ENCODE data around the gene CASP5. TPM values are rescaled to one million over a fixed set of nuclear protein-coding genes. Genes with fewer than 3 reads are reported as not detected.
"Not testable (repeated sequence)": the region's sequence is repeated elsewhere in the genome, so short reads cannot be mapped to it uniquely, and the experiment has no call there.

Gene CASP5
- not detected for polyA plus RNA-seq (2013, experiment 1 of 4)
- not detected for polyA plus RNA-seq (2013, experiment 2 of 4)
- polyA plus RNA-seq (2013, experiment 3 of 4) = not detected
- not detected for polyA plus RNA-seq (2013, experiment 4 of 4)

DNA sequence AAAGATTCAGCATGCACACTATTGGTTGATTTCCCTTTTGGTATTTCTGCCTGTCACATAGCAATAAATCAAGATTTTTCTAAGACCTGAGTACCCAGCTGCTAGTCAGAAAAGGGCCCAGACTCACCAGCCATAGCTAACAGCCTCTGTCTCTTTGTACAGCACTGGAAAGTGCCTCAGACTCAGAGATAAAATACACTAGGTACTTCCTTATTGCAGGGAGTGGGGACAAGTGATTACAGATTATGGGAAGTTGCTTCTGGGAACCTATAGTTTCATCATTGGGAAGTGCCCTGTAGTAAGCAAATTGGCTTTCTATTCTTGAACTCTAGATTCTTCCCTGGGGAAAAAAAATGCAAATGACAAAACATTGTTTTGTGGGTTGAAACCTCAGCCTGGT, at the start of gene CASP5:
CASP5 (minus strand) TSS at position 166 of the 400 bp plus-strand sequence; CDS start at position 134, 32 bp downstream.
- no peaks in the 10 kb centered on the region for H3K36me3 ChIP-seq (ENCODE audit: control insufficient read depth, insufficient read depth, low read length)
- no peaks in the 10 kb centered on the region for H3K9me3 ChIP-seq (ENCODE audit: control insufficient read depth, low read length)
- no peaks in the 10 kb centered on the region for H3K4me1 ChIP-seq (ENCODE audit: control insufficient read depth, insufficient read depth, low read length)
- no peak within 1 kb of the TSS for H3K27ac ChIP-seq (ENCODE audit: insufficient read depth, low read depth, low read length, poor library complexity, severe bottlenecking)
- no peaks in the 10 kb centered on the region for H3K27me3 ChIP-seq (ENCODE audit: control insufficient read depth, insufficient read depth, low read length, poor library complexity, severe bottlenecking)
- no peak within 1 kb of the TSS for H3K4me3 ChIP-seq (ENCODE audit: insufficient read depth, low read depth, low read length)

DNA sequence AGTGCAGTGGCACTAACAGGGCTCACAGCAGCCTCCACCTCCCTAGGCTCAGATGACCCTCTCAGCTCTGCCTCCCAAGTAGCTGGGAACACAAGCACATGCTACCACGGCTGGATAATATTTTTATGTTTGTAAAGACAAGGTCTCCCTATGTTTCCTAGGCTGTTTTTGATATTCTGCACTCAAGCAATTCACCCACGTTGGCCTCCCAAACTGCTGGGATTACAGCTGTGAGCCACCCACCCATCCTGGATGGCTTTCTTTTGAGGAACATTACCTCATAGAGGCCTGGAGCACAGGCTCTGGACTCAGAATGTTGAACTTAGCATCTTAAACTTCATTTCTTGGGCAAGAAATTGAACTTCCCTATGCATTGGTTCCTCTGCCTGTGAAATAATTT, 49.1 kb upstream of the CASP5 start:
- 86% methylated on average over 1 of the region's 2 CpGs; no CpG with 5 or more reads in 1 of the 2 experiments for WGBS, 2 experiments
- H3K4me1 ChIP-seq (ENCODE audit: control insufficient read depth, insufficient read depth, low read length); H3K9me3 ChIP-seq (ENCODE audit: control insufficient read depth, low read length); H3K27me3 ChIP-seq (ENCODE audit: control insufficient read depth, insufficient read depth, low read length, poor library complexity, severe bottlenecking); H3K4me3 ChIP-seq (ENCODE audit: insufficient read depth, low read depth, low read length); H3K36me3 ChIP-seq (ENCODE audit: control insufficient read depth, insufficient read depth, low read length); H3K27ac ChIP-seq (ENCODE audit: insufficient read depth, low read depth, low read length, poor library complexity, severe bottlenecking): not testable (repeated sequence)

DNA sequence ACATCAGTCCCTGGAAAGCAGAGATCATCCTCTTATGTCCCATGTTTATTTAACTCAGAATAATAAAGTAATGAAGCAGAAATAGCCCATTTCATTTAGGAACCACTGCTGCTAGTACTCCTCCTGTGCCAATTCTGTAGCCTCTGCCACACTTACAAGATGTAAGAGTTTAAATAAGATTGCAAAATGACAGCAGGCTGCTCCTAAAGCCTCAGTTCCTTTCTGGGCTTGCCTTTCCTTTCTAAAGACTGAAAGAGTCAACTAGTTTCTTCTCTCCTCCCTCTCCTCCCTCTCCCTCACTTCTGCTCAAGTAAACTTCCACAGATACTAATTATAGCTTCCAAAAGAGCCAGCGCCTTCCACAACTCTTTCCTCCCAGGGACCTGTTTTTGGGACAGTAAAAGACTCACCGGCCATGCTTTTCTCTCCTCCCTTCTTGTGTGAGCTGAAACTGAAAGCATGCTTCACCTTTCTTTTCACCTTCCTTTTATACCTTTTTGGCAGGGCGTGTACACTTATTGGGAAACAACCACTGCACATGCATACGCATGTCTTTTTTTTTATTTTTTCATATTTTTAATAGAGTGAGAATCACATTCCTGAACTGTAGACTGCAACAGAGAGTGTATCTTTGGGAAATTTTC, 48.2 kb upstream of the CASP5 start:
- Histone ChIP-seq H3K27me3 (ENCODE audit: control insufficient read depth, insufficient read depth, low read length, poor library complexity, severe bottlenecking) (no peaks in the 10 kb centered on the region), H3K9me3 (ENCODE audit: control insufficient read depth, low read length) (no peaks in the 10 kb centered on the region), H3K27ac (ENCODE audit: insufficient read depth, low read depth, low read length, poor library complexity, severe bottlenecking) (no peak overlapping the region), H3K4me1 (ENCODE audit: control insufficient read depth, insufficient read depth, low read length) (no peaks in the 10 kb centered on the region), H3K36me3 (ENCODE audit: control insufficient read depth, insufficient read depth, low read length) (no peaks in the 10 kb centered on the region), H3K4me3 (ENCODE audit: insufficient read depth, low read depth, low read length) (no peak overlapping the region)
- WGBS, 2 experiments = 96% methylated on average over 3 to 4 of the region's 4 CpGs

DNA sequence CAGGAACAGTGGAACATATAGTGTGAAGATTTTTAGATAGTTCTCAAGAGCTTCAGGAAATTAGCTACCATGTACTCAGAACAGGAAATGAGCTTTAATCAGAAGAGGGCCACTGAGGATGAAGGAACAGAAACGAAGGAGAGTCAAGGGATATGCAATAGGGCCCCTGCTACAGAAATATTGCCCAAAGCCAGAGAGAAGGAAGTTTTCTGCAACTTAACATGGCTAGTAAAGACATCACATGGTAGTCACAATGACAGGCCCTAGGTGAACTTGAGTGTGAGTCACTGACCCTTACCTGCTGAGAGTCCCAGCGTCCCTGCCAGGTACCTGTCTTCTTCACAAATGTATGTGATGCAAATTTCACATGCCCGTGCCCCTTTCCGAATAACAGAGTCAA, 47.3 kb upstream of the CASP5 start:
- Histone ChIP-seq H3K27me3 (ENCODE audit: control insufficient read depth, insufficient read depth, low read length, poor library complexity, severe bottlenecking) (no peaks in the 10 kb centered on the region), H3K9me3 (ENCODE audit: control insufficient read depth, low read length) (no peaks in the 10 kb centered on the region), H3K4me1 (ENCODE audit: control insufficient read depth, insufficient read depth, low read length) (no peaks in the 10 kb centered on the region), H3K36me3 (ENCODE audit: control insufficient read depth, insufficient read depth, low read length) (no peaks in the 10 kb centered on the region), H3K27ac (ENCODE audit: insufficient read depth, low read depth, low read length, poor library complexity, severe bottlenecking) (no peak overlapping the region), H3K4me3 (ENCODE audit: insufficient read depth, low read depth, low read length) (no peak overlapping the region)
- 92 to 93% methylated on average over 4 of the region's 4 CpGs for WGBS, 2 experiments

DNA sequence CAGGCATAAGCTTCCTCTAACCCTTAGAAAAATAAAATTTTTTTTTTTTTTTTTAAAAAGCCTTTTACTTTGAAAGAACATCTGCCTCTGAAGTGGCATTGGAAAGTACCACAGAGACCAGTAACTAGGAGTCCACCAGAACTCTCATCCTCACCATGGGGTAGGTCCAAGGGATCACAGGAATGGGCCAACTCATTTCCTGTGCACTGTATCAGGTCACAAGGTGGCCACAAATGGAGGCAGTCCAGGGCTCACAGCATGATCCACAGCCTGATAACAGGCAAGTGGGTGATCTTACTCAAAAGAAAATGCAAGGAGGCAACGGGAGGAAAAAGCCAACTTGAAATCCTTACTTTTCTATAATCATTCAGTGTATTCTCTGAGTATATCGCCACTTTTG, 46.8 kb upstream of the CASP5 start:
- not testable (repeated sequence) for H3K27me3 ChIP-seq (ENCODE audit: control insufficient read depth, insufficient read depth, low read length, poor library complexity, severe bottlenecking); H3K4me1 ChIP-seq (ENCODE audit: control insufficient read depth, insufficient read depth, low read length); H3K9me3 ChIP-seq (ENCODE audit: control insufficient read depth, low read length); H3K36me3 ChIP-seq (ENCODE audit: control insufficient read depth, insufficient read depth, low read length); H3K4me3 ChIP-seq (ENCODE audit: insufficient read depth, low read depth, low read length); H3K27ac ChIP-seq (ENCODE audit: insufficient read depth, low read depth, low read length, poor library complexity, severe bottlenecking)
- no CpG with 5 or more reads among the region's 2 CpGs for WGBS, 2 experiments

DNA sequence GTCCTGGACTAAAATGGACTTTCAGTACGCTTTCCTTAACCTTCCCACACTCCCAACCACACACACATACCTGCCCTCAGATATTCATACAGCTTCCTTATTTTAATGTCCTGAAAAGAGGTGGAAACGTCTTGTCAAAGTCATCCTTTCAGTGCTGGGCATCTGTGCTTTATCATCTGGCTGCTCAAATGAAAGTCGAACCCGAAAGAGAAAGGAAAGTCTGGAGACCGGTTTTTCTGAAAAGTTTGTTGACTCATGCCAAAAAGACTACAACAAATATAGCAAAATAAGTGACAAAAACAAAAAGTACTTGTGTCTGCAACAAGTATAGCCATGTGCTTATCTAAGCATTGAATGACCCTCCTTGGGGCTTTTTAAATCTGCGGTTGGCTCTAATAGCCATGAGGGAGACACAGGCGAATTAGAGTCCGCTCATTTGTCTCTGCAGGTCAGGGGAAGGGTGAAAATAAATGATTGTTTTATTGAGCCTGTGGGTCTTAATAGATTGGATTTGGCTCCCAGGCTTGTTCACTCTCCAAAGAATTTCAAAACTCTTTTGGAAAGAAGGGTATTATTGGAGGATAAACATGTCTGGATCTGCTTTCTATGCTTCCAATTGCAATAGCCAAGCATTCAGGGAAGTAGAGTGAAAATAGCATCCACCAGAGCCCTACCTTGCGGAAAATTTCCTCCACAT, 40.4 kb upstream of the CASP5 start:
- H3K9me3 ChIP-seq (ENCODE audit: control insufficient read depth, low read length); H3K27ac ChIP-seq (ENCODE audit: insufficient read depth, low read depth, low read length, poor library complexity, severe bottlenecking); H3K4me3 ChIP-seq (ENCODE audit: insufficient read depth, low read depth, low read length); H3K36me3 ChIP-seq (ENCODE audit: control insufficient read depth, insufficient read depth, low read length); H3K27me3 ChIP-seq (ENCODE audit: control insufficient read depth, insufficient read depth, low read length, poor library complexity, severe bottlenecking); H3K4me1 ChIP-seq (ENCODE audit: control insufficient read depth, insufficient read depth, low read length): not testable (repeated sequence)
- 79% methylated on average over 9 of the region's 9 CpGs for WGBS, 2 experiments

DNA sequence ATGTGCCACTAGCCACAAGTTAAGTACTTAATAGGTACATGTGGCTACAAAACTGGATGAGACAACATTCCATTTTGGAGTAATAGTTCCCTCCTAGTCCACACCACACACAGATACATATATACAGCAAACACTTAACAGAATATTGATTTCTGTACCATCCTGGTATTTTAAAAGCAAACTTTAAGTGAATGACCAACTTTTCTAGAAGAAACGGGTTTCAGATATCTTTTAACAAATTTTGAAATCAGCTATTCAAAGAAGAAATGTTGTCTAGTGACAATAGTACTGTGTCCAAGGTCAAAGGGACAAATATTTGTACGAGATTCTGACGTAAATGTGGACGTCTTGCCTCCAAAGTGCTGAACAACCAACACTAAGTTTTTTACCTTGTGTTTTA, 34.5 kb upstream of the CASP5 start:
- 70 to 86% methylated on average over 1 to 4 of the region's 4 CpGs for WGBS, 2 experiments
- Histone ChIP-seq H3K4me1 (ENCODE audit: control insufficient read depth, insufficient read depth, low read length) (no peaks in the 10 kb centered on the region), H3K36me3 (ENCODE audit: control insufficient read depth, insufficient read depth, low read length) (no peaks in the 10 kb centered on the region), H3K27me3 (ENCODE audit: control insufficient read depth, insufficient read depth, low read length, poor library complexity, severe bottlenecking) (no peaks in the 10 kb centered on the region), H3K4me3 (ENCODE audit: insufficient read depth, low read depth, low read length) (no peak overlapping the region), H3K27ac (ENCODE audit: insufficient read depth, low read depth, low read length, poor library complexity, severe bottlenecking) (no peak overlapping the region), H3K9me3 (ENCODE audit: control insufficient read depth, low read length) (no peaks in the 10 kb centered on the region)

DNA sequence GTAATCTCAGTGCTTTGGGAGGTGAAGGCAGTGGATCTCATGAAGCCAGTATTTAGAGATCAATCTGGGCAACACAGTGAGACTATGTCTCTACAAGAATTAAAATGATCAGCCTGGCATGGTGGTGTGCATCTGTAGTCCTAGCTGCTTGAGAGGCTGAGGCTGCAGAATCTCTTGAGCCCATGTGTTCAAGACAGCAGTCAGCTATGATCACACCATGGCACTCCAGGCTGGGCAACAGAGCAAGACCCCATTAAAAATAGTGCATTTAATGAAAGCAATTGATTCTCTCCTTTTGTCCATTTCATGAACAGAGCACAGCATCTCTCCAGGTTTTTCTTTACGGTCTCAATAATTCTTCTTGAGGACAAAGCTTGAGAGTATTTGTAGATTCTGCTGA, 33.5 kb upstream of the CASP5 start:
- H3K4me1 ChIP-seq (ENCODE audit: control insufficient read depth, insufficient read depth, low read length) = no peaks in the 10 kb centered on the region
- H3K27ac ChIP-seq (ENCODE audit: insufficient read depth, low read depth, low read length, poor library complexity, severe bottlenecking) = no peak overlapping the region
- no peaks in the 10 kb centered on the region for H3K27me3 ChIP-seq (ENCODE audit: control insufficient read depth, insufficient read depth, low read length, poor library complexity, severe bottlenecking)
- H3K9me3 ChIP-seq (ENCODE audit: control insufficient read depth, low read length) = no peaks in the 10 kb centered on the region
- H3K36me3 ChIP-seq (ENCODE audit: control insufficient read depth, insufficient read depth, low read length) = no peaks in the 10 kb centered on the region
- no peak overlapping the region for H3K4me3 ChIP-seq (ENCODE audit: insufficient read depth, low read depth, low read length)
- 86 to 93% methylated on average over 1 of the region's 1 CpG for WGBS, 2 experiments

DNA sequence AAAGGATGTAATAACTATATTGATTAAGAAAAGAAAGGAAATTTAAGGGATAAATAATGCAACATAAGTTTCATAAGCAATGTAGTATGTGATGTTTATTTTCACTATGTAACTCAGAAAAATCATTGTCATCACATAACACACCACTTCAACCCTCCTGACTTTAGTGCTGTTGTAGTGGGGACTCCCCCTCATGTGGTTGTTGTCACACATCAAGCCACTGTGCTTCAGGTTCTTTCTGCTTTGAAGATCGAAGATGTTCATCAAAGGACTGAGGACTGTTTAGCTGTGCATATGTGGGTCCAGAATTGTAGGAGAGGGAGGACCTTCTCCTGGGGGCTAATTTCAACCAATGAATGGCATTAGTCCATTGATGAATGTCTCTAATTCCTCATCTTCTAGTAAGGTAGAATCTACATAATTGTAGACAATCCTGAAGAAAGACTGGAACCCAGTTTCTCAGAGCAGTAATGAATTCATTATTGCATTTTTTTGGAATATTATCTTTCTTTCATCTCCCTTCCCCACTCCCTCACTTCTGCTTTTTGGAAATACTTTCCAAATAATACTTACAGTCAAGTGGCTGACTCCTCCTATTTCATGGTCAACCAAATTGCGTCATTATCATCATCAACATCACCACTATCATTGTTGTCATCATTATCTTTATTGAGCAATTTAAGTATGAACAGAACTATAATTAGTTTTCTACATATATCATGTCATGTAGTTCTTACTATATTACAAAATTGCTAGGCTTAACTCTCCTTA, 31.9 kb upstream of the CASP5 start:
- Histone ChIP-seq H3K27me3 (ENCODE audit: control insufficient read depth, insufficient read depth, low read length, poor library complexity, severe bottlenecking) (no peaks in the 10 kb centered on the region), H3K27ac (ENCODE audit: insufficient read depth, low read depth, low read length, poor library complexity, severe bottlenecking) (no peak overlapping the region), H3K4me3 (ENCODE audit: insufficient read depth, low read depth, low read length) (no peak overlapping the region), H3K4me1 (ENCODE audit: control insufficient read depth, insufficient read depth, low read length) (no peaks in the 10 kb centered on the region), H3K36me3 (ENCODE audit: control insufficient read depth, insufficient read depth, low read length) (no peaks in the 10 kb centered on the region), H3K9me3 (ENCODE audit: control insufficient read depth, low read length) (no peaks in the 10 kb centered on the region)
- WGBS, 2 experiments = 67 to 70% methylated on average over 2 of the region's 2 CpGs

DNA sequence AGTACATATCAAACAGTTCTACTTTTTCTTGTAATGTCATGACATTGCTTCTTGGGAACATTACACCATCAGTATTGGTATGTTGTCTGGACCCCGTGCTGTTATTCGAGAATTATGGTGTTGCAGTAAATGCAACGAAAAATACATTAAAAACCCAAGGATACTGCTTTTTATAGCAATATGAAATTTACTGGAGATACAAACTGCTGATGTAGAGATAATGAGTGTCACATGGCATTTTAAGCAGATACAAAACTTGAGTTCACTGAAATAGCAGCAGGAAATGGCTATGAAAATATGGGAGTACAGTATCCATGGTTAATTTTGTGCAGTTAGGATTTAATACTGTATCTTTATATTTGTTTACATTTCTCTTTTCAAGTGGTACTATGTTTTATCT, 29.5 kb upstream of the CASP5 start:
- no peaks in the 10 kb centered on the region for H3K36me3 ChIP-seq (ENCODE audit: control insufficient read depth, insufficient read depth, low read length)
- WGBS, 2 experiments = 96 to 100% methylated on average over 3 of the region's 3 CpGs

More for the DNA sequence above, 29.5 kb upstream of the CASP5 start:
- Histone ChIP-seq H3K9me3 (ENCODE audit: control insufficient read depth, low read length) (no peaks in the 10 kb centered on the region), H3K4me1 (ENCODE audit: control insufficient read depth, insufficient read depth, low read length) (no peaks in the 10 kb centered on the region), H3K27ac (ENCODE audit: insufficient read depth, low read depth, low read length, poor library complexity, severe bottlenecking) (no peak overlapping the region), H3K4me3 (ENCODE audit: insufficient read depth, low read depth, low read length) (no peak overlapping the region), H3K27me3 (ENCODE audit: control insufficient read depth, insufficient read depth, low read length, poor library complexity, severe bottlenecking) (no peaks in the 10 kb centered on the region)

Measured in ectodermal cell (in vitro differentiated cells).